HG02642 (cell line): ENCODE data around the gene BCAS3.
"Not testable (repeated sequence)": the region's sequence is repeated elsewhere in the genome, so short reads cannot be mapped to it uniquely, and the experiment has no call there.

Source experiments
- ATAC-seq: cut with Tn5 transposase; IDR thresholded peaks from one replicate; pipeline ENCODE4 v1.9.1; 2021; ENCODE audit warnings: mild to moderate bottlenecking; ENCODE audit not compliant: unreplicated experiment, poor library complexity

BCAS3 gene

GRCh38 chr17:60773552-60773951 is 95.9 kb downstream of the BCAS3 start:
- ATAC-seq = no peak

GRCh38 chr17:60781880-60782412 is 104.3 kb downstream of the BCAS3 start:
- no peak for ATAC-seq

- ATAC-seq = no peak
Measured at GRCh38 chr17:60782742-60783141, 105.1 kb downstream of the BCAS3 start.

GRCh38 chr17:60790205-60790604 is 112.6 kb downstream of the BCAS3 start:
- no peak for ATAC-seq

- no peak for ATAC-seq
Measured at GRCh38 chr17:60792250-60792898, 114.7 kb downstream of the BCAS3 start.

- ATAC-seq = no peak
Measured at GRCh38 chr17:60798576-60798975, 120.9 kb downstream of the BCAS3 start.

GRCh38 chr17:60802377-60802776 is 124.7 kb downstream of the BCAS3 start:
- ATAC-seq = no peak

- no peak for ATAC-seq
Measured at GRCh38 chr17:60803059-60803458, 125.4 kb downstream of the BCAS3 start.

- no peak for ATAC-seq
Measured at GRCh38 chr17:60804831-60805230, 127.2 kb downstream of the BCAS3 start.

GRCh38 chr17:60809421-60809820 is 131.8 kb downstream of the BCAS3 start:
- ATAC-seq = no peak

- ATAC-seq = not testable (repeated sequence)
Measured at GRCh38 chr17:60814941-60815340, 137.3 kb downstream of the BCAS3 start.

- no peak for ATAC-seq
Measured at GRCh38 chr17:60817192-60817591, 139.5 kb downstream of the BCAS3 start.

- no peak for ATAC-seq
Measured at GRCh38 chr17:60819447-60820130, 141.9 kb downstream of the BCAS3 start.

GRCh38 chr17:60823515-60823914 is 145.9 kb downstream of the BCAS3 start:
- ATAC-seq = no peak

- ATAC-seq = no peak
Measured at GRCh38 chr17:60825351-60825750, 147.7 kb downstream of the BCAS3 start.

GRCh38 chr17:60827943-60828342 is 150.3 kb downstream of the BCAS3 start:
- no peak for ATAC-seq

- no peak for ATAC-seq
Measured at GRCh38 chr17:60832151-60832585, 154.5 kb downstream of the BCAS3 start.

- no peak for ATAC-seq
Measured at GRCh38 chr17:60832631-60833030, 155.0 kb downstream of the BCAS3 start.

- no peak for ATAC-seq
Measured at GRCh38 chr17:60840456-60840855, 162.8 kb downstream of the BCAS3 start.

- ATAC-seq = no peak
Measured at GRCh38 chr17:60845012-60845411, 167.4 kb downstream of the BCAS3 start.

- ATAC-seq = no peak
Measured at GRCh38 chr17:60846175-60846574, 168.5 kb downstream of the BCAS3 start.

- no peak for ATAC-seq
Measured at GRCh38 chr17:60851181-60851580, 173.5 kb downstream of the BCAS3 start.
